Amniotic epithelial cell (primary cell): ENCODE results near the gene TLK2.
"Not testable (repeated sequence)": the region's sequence is repeated elsewhere in the genome, so short reads cannot be mapped to it uniquely, and the experiment has no call there.

ENCODE experiments used
- DNase-seq: peaks from one replicate; pipeline ENCODE4 v3.0.0-alpha.2; 2010; ENCODE audit warnings: low read depth

The TLK2 gene

DNA sequence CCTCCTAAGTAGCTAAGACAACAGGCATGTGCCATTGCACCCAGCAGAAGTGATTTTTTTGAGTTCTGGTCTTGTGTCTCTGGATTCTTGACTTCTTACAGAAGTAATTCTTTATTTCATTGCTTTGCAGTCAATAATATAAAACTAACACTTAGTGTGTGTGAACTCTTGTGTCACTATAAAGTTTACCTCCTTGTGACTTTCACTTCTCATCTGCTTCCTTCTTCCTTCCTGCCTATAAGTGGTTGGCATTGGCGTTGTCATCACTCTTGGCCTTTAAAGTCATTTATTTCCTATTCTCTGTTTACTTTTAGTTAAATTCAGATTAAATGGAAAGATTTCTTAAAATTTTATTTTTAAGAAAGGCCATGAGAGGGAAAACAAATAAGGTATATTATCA, 12.4 kb downstream of the TLK2 start:
- not testable (repeated sequence) for DNase-seq

DNA sequence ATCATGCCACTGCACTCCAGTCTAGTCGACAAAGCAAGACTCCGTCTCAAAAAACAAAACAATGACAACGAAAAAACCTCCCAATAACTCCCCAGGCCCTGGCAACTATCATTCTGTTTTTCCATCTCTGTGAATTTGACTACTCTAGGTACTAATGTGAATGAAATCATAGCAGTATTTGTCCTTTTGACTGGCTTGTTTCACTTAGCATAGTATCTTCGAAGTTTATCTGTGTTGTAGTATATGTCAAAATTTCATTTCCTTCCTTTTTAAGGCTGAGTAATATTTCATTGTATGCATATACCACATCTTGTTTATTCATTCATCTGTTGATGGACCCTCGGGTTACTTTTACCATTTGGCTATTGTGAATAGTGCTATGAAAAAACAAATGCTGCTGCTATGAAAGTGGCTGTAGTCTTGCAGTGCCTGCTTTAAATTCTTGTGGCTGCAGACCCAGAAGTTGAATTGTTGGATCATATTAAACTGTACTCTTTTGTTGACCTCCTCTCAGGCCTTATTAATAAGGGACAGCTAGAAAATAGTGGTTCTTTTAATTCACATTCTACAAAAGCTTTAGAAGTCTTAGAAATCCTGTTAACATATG, 14.5 kb downstream of the TLK2 start:
- not testable (repeated sequence) for DNase-seq

DNA sequence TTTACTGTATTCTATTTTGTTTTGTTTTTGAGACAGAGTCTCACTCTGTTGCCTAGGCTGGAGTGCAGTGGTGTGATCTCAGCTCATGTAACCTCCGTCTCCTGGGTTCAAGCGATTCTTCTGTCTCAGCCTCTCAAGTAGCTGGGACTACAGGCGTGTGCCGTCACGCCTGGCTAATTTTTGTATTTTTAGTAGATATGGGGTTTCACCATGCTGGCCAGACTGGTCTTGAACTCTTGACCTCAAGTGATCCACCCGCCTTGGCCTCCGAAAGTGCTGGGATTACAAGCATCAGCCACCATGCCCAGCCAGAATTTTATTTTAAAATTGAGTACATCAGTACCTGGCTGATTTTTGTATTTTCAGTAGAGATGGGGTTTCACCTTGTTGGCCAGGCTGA, 15.4 kb downstream of the TLK2 start:
- not testable (repeated sequence) for DNase-seq

DNA sequence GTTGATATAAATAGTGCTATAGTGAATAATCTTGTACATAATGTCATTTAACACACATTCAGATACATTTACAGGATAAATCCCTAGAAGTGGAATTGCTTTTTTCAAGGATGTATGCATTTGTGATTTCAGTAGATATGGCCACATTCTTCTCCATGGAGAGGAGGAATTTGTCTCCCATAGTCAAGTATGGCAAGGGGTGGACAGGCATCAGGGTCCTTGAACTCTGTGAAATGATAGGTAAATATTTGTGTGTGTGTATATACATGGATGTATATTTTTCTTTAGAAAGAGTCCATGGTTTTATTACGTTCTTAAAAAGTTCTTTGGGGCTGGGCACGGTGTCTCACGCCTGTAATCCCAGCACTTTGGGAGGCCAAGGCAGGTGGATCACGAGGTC, 17.7 kb downstream of the TLK2 start:
- not testable (repeated sequence) for DNase-seq

DNA sequence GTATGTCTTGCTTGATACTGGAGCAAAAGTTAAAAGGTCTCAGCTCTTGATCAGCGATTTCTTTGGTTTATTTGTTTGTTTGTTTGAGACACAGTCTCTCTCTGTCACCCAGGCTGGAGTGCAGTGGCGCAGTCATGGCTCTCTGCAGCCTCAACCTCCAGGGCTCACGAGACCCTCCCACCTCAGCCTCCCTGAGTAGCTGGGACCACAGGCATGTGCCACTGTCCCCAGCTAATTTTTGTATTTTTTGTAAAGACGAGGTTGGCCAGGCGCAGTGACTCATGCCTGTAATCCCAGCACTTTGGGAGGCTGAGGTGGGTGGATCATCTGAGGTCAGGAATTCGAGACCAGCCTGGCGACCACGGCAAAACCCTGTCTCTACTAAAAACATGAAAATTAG, 20.2 kb downstream of the TLK2 start:
- not testable (repeated sequence) for DNase-seq

DNA sequence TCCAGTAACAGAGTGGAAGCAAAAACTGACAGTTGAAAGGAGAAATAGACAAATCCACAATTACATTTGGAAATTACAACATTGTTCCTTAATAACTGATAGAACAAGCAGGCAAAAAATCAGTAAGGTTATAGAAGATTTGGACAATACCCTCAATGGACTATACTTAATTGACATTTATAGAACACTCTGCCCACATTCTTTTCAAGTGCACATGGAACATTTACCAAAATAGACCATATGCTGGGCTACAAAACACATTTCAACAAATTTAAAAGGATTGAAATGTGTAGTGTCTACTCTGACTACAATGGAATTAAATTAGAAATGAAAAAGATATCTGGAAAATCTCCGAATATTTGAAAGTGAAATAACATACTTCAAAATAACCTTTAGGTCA, 21.8 kb downstream of the TLK2 start:
- DNase-seq: not testable (repeated sequence)

DNA sequence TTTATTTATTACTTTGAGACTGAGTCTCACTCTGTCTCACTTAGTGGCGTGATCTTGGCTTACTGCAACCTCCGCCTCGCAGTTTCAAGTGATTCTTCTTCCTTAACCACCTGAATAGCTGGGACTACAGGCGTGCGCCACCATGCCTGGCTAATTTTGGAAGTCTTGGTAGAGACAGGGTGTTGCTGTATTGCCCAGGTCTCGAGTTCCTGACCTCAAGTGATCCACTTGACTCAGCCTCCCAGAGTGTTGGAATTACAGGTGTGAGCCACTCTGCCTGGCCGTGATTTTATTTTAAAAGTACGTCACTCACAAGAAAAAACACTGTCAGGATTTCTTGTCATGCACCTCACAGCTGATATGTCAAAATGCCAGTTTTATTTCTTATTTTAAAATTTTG, 26.2 kb downstream of the TLK2 start:
- not testable (repeated sequence) for DNase-seq

DNA sequence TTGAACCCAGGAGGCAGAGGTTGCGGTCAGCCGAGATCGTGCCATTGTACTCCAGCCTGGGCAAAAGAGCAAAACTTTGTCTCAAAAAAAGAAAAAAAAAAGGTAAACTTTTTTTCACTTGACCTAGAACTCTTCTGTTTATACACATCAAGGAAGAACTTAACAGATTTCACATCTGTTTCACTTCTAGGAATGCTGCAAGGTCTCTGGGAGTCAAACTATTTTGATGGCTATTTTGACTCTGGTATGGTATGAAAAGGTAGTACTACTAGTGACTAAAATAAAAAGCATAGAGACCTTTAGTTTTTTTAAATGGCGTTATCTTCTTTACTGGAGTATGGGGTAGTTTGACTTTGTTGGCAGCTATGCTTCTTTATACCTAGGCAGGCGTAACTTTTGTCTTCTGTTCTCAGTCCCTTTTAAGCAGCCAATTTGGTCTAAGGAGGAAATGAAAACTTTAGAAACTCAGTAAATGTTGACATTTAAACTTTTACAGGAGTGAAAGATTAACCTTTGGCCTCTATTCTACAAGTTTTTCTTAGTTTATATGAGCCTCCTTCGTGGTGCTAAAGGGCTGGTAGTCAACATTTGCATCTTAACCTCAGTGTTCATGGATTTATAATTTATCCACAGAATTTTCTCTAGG, 28.7 kb downstream of the TLK2 start:
- DNase-seq: peak; percentile 27

DNA sequence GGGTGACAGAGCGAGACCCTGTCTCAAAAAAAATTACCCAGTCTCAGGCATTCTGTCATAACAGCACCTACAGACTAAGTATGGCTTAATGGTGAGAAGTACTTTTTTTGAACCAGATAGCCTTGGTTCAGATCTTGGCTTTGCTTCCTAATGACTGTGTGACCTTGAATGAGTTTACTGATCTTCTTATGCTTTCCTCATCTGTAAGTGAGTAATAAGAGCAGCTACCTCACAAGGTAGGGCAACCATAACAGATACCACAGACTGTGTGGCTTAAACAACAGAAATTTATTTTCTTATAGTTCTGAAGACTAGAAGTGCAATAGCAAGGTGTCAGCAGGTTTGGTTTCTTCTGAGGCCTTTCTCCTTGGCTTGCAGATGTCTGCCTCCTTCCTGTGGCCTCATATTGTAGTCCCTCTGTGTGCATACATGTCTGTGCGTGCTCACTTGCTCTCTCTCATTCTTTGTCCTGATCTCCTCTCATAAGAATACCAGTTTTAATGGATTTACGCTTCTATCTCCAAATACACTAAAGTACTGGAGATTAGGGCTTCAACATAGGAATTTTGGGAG, 31.7 kb downstream of the TLK2 start:
- DNase-seq: peak; percentile 57

DNA sequence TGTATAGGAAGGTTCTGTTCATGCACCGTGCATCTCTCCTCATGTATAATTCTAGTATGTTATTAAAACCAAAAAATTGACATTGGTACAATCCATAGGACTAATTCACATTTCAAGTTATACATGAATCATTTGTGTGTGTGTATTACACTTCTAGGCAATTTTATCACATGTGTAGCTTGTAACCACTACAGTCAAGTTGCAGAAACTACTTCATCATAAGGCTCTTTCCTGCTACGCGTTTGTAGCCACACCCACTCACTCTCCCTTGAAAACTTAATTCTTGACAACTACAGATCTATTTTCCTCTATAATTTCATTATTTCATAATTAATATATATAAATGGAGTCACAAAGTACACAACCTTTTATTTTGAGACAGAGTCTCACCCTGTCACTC, 32.4 kb downstream of the TLK2 start:
- DNase-seq: not testable (repeated sequence)

DNA sequence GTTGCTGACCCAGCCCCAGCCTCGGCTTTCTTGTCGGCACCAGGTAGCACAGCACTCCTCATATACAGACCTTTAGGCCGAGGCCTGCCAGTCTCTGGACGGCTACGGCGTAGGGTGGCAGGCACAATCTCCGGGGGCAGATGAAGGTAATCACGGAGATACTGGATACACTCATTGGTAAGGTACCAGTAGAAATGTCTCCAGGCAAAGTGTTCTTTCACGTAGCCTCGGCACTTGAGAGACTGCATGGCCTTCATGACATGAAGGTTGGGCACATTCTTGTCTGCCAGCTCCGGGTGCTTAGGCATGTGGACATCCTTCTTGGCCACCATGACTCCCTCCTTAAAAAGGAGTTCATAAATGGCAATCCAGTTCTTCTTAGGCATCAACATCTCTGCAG, 37.8 kb downstream of the TLK2 start:
- not testable (repeated sequence) for DNase-seq

DNA sequence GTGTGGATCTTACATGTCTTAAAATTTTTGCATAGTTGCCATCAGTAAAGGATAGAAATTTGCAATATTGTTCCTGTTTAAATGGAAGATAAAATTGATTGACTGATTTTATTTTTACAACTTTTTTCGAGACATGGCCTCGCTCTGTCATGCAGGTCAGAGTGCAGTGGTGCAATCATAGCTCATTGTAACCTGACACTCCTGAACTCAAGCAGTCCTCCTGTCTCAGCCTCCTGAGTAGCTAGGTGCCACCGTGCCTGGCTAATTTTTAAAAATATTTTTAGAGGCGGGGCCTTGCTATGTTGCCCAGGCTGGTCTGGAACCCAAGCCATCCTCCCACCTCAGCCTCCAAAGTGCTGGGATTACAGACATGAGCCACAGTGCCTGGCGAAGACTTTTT, 42.7 kb downstream of the TLK2 start:
- DNase-seq: not testable (repeated sequence)

DNA sequence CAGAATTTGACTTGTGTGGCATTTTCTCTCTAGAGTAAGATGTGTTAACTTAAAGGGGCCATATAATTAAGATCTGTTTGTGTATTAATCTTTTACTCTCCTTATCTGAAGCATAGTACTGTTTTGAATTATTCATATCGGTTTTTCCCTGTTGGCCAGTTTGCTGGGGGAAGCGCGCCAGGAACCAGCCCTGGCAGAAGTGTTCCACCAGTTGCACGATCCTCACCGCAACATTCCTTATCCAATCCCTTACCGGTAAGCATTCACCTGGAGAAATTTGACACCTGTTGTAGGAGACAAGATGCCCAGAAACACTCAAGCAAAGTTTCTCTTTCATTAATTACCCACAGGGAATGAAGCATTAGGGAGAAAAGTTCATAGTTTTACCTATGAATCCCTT, 45.5 kb downstream of the TLK2 start:
- DNase-seq: not testable (repeated sequence)

DNA sequence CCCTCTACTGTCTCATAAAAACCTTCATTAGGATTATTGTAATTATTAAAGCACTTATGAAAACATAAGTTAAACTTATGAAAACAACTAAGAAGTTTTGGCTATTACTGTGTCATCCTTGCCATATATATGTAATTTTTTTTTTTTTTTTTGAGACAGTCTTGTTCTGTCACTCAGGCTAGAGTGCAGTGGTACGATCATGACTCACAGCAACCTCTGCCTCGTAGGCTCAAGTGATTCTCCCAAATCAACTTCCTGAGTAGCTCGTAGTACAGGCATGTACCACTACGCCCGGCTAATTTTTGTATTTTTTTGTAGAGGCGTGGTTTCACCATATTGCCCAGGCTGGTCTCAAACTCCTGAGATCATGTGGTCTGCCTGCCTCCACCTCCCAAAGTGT, 46.7 kb downstream of the TLK2 start:
- DNase-seq: peak; percentile 55

DNA sequence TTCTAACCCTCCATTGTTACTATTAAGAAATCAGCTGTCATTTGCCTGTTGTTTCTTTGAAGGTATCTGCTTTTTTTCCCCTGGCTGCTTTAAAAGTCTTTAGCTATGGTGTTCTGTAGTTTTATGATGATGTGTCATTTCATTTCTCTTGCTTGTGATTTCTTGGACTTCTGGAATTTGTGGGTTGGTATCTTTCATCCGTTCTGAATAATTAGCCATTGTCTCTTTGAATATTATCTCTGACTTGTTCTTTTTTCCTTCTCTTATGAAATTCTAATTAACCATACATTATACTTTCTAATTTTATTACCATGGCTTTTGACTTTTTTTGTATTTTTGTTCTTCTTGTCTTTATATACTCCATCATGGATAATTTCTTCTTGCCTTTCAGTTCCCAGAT, 52.3 kb downstream of the TLK2 start:
- not testable (repeated sequence) for DNase-seq

DNA sequence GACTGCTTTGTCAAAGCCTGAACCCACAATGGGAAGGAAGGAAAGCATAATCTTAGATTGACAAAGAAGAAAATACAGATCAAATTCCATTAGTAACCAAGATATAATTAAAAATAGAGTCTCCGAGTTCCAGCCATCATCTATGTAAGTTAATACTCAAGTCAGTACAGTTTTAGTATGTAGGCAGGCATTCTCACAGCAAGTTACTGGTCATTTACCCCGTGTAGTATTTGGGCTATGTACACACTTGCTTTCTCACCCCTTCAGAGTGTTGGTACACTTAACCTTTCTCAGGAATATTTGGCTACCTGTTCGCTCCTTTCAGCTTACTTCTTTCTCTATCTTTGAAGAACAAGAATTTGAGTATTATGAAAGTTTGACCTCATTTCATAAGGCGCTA, 57.9 kb downstream of the TLK2 start:
- not testable (repeated sequence) for DNase-seq

DNA sequence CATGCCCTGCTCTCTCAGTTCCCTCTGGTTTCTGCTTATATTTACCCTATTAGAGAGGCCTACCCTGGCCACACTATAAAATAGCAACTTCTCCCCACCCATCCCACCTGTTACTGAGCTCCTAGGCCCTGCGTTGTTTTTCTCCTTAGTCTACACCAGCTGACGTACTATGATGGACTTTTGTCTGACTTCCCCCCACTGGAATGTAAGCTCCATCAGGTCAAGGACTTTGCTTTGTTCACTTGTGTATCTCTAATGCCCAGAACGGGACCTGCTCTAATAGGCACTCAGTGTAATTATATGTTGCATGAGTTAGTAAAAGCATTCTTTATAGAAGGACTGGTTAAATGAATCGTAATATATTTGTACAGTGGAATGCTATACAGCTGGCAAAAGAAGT, 62.4 kb downstream of the TLK2 start:
- not testable (repeated sequence) for DNase-seq

DNA sequence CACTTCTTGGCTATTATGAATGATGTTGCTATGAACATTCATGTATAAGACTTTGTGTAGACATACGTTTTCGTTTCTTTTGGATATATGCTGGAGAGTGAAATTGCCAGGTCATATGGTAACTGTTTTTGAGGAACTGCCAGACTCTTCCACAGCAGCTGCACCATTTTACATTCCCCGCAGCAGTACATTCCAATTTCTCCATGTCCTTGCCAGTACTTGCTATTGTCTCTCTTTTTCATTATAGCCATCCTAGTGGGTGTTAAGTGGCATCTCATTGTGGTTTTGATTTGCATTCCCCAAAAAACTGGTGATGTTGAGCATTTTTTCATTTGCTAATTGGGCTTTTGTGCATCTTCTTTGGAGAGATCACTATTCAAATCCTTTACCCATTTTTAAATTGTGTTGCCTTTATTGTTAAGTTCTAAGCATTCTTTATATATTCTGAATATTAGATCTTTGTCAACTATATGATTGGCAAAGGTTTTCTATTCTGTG, 64.7 kb downstream of the TLK2 start:
- not testable (repeated sequence) for DNase-seq

DNA sequence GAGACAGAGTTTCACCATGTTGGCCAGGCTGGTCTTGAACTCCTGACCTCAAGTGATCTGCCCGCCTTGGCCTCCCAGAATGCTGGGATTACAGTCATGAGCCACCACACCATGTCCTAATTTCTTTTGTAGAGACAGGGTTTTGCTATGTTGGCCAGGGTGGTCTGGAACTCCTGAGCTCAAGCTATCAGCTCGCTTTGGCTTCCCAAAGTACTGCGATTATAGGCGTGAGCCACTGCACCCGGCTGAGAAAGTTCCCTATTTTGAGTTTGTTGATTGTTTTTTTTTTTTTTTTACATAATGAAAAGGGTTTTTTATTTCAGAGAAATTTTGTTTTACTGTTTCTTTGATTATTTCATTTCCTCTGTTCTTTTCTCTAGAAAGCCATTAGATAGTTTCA, 67.4 kb downstream of the TLK2 start:
- not testable (repeated sequence) for DNase-seq

DNA sequence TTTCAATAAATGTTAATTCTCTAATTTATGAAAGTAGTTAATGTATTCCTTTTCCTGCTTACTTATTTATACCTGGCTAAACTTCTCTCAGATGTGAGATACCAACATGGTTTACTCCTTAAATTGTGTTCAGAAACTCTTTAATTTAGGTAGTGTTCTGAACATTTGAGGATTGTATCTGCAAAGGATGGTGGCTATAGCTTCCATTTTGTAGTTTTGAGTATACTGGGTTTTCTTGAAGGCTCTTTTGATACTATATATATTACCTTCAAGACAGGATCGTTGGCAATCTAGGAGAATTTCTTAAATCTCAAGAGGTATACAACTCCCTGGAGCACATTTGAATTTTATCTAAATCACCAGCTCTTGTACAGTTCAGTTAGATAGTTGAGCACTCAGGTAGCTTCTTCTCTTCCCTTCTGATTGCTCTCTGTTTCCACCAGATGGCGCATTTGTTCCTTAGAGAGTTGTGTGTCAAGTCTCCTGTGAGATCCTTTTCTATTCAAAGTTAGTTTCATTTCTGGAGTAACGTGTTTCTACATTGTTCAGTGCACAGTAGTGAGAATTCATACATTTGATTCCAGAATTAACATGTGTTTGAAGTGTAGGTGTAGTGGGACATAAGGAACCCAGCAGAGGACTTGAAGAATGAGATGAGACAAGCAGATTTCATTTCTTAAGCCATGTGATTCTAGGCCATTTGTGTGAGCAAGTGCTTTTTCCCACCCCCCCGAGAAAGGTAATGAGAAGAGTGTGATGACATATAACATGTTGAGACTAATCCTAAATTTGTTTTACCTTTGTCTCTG, 74.4 kb downstream of the TLK2 start:
- DNase-seq: peak; percentile 48

DNA sequence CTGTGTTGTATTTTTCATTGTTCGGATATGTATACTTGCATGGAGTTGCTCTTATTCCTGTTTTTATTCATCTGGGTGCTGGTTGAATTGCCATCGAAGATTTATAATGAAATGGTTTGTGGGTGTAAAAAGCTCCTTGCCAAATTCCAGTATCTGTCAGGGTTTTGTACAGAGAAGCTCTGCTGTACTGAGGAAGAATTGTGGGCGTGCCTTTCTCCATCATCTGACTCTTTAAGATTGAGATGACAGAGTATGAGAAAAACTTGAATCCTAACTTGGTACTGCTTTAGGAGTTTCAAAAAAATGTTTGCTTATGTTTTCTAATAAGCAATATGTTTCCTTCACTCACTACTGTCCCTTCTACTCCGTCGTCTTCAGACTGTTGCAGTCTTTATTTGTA, 78.9 kb downstream of the TLK2 start:
- peak; percentile 33 for DNase-seq

DNA sequence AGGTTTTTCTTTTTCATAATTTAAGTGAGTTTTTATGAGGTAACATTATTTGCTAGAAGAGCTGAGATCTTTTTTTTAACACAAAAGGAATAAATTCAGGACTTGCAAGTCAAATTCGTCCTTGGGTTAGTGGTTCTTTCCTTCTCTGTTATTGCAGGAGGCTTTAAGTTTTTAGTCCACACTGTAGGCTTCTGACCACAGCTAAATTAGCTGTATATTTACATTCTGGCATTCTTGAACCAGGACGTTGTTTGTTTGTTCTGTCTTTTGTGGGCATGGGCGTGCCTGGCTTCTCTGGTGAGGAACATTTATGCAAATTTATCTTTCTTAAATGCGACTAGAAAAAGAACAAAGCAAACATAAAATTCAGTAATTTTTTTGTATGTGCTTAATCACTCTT, 80.3 kb downstream of the TLK2 start:
- peak; percentile 54 for DNase-seq

DNA sequence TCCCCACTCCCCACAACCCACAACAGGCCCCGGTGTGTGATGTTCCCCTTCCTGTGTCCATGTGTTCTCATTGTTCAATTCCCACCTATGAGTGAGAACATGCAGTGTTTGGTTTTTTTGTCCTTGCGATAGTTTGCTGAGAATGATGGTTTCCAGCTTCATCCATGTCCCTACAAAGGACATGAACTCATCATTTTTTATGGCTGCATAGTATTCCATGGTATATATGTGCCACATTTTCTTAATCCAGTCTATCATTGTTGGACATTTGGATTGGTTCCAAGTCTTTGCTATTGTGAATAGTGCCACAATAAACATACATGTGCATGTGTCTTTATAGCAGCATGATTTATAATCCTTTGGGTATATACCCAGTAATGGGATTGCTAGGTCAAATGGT, 82.3 kb downstream of the TLK2 start:
- DNase-seq: not testable (repeated sequence)
